GM10266 (cell line): Measurements from ENCODE around the gene IER3IP1.

ENCODE experiments used
- DNase-seq: peaks from one replicate; pipeline ENCODE4 v3.0.0; 2012; ENCODE audit errors: extremely low spot score
- CTCF ChIP-seq: IDR thresholded peaks from 2 replicates; pipeline ENCODE4 v1.5.1; 2012; ENCODE audit warnings: mild to moderate bottlenecking, low read depth; ENCODE audit not compliant: control insufficient read depth, insufficient read depth; ENCODE audit errors: missing control alignments

The IER3IP1 gene

GRCh38 chr18:47151439-47151838 is 24.7 kb downstream of the IER3IP1 start:
- no peak for DNase-seq
- no peak for TF ChIP-seq CTCF

- no peak for TF ChIP-seq CTCF
- DNase-seq, result no peak
Observed at GRCh38 chr18:47150824-47151366, 25.3 kb downstream of the IER3IP1 start.

- TF ChIP-seq CTCF, result no peak
- DNase-seq, result peak; percentile 77
Observed at GRCh38 chr18:47150029-47150823, 25.9 kb downstream of the IER3IP1 start, which contains the start of gene HDHD2. Gene HDHD2 (minus strand): TSS chr18:47150500. CDS start chr18:47136439, 14,061 bp downstream.

- no peak for DNase-seq
- TF ChIP-seq CTCF, result no peak
Observed at GRCh38 chr18:47149457-47150028, 26.6 kb downstream of the IER3IP1 start.

- no peak for TF ChIP-seq CTCF
- DNase-seq, result no peak
Observed at GRCh38 chr18:47146206-47146605, 30.0 kb downstream of the IER3IP1 start.

GRCh38 chr18:47143899-47144485 is 32.2 kb downstream of the IER3IP1 start:
- TF ChIP-seq CTCF, result no peak
- no peak for DNase-seq
